Osteoblast (primary cell): ENCODE measurements around the gene GATA5. TPM values are rescaled to one million over a fixed set of nuclear protein-coding genes. Genes with fewer than 3 reads are reported as not detected.

Experiments
- DNase-seq: peaks from one replicate; pipeline ENCODE4 v3.0.0; 2011; ENCODE audit warnings: low spot score, mixed read lengths; ENCODE audit not compliant: insufficient read length; ENCODE audit errors: missing footprints
- H2AFZ ChIP-seq: 2 replicates; pipeline ENCODE4 v1.6.0; 2011; ENCODE audit warnings: mild to moderate bottlenecking, low read length
- H3K27ac ChIP-seq: 2 replicates; pipeline ENCODE4 v1.5.1; 2011; ENCODE audit warnings: mild to moderate bottlenecking, low read depth, low read length, moderate library complexity
- H3K27me3 ChIP-seq: 2 replicates; pipeline ENCODE4 v1.6.0; 2012; ENCODE audit warnings: mild to moderate bottlenecking, control low read depth, inconsistent platforms, low read length, moderate library complexity; ENCODE audit not compliant: insufficient read depth
- H3K36me3 ChIP-seq: 2 replicates; pipeline ENCODE4 v1.5.1; 2011; ENCODE audit warnings: mild to moderate bottlenecking, low read length, control low read depth, moderate library complexity; ENCODE audit not compliant: insufficient read depth
- H3K4me1 ChIP-seq: 2 replicates; pipeline ENCODE4 v1.5.1; 2011; ENCODE audit warnings: mild to moderate bottlenecking, low read length, control low read depth, moderate library complexity; ENCODE audit not compliant: insufficient read depth
- H3K4me2 ChIP-seq: 2 replicates; pipeline ENCODE4 v1.6.0; 2011; ENCODE audit warnings: mild to moderate bottlenecking, low read length; ENCODE audit not compliant: insufficient read depth
- H3K4me3 ChIP-seq: fragments of 200-600 bp; sonication (generic); 3 replicates; pipeline ENCODE4 v1.5.1; 2012; ENCODE audit warnings: mild to moderate bottlenecking, low read length, inconsistent platforms; ENCODE audit not compliant: insufficient read depth
- H3K79me2 ChIP-seq: 2 replicates; pipeline ENCODE4 v1.6.0; 2012; ENCODE audit warnings: mild to moderate bottlenecking, low read length, control low read depth, inconsistent platforms; ENCODE audit not compliant: insufficient read depth
- H3K9me3 ChIP-seq: 2 replicates; pipeline ENCODE4 v1.5.1; 2011; ENCODE audit warnings: low read depth, low read length, control low read depth
- H4K20me1 ChIP-seq: 2 replicates; pipeline ENCODE4 v1.6.0; 2012; ENCODE audit warnings: mild to moderate bottlenecking, low read length, control low read depth; ENCODE audit not compliant: insufficient read depth
- total RNA-seq: library from RNA; depleted of rRNA; stranded (reverse); fragments of >200 nt; gene quantifications from 2 replicates; pipeline ENCODE4 v1.2.3, GENCODE V29; 2012
- TF ChIP-seq, protein P1 (sequence below): IDR thresholded peaks from 2 replicates; pipeline ENCODE4 v1.5.1; 2011; ENCODE audit warnings: mild to moderate bottlenecking, low read depth, low read length, moderate library complexity; ENCODE audit errors: extremely low read depth

GATA5 gene
- total RNA-seq, 1 donor, result not detected

- H3K27ac ChIP-seq, result no peak overlapping the region
- H3K27me3 ChIP-seq, result peaks cover 10% of the 10 kb centered on the region
Measured at GRCh38 chr20:62508641-62509051, 32.9 kb upstream of the GATA5 start.

GRCh38 chr20:62507991-62508640 is 32.3 kb upstream of the GATA5 start:
- no peaks in the 10 kb centered on the region for H3K9me3 ChIP-seq
- H3K27me3 ChIP-seq, result peaks cover 6% of the 10 kb centered on the region
- no peaks in the 10 kb centered on the region for H3K4me1 ChIP-seq
- TF ChIP-seq, protein P1, sequence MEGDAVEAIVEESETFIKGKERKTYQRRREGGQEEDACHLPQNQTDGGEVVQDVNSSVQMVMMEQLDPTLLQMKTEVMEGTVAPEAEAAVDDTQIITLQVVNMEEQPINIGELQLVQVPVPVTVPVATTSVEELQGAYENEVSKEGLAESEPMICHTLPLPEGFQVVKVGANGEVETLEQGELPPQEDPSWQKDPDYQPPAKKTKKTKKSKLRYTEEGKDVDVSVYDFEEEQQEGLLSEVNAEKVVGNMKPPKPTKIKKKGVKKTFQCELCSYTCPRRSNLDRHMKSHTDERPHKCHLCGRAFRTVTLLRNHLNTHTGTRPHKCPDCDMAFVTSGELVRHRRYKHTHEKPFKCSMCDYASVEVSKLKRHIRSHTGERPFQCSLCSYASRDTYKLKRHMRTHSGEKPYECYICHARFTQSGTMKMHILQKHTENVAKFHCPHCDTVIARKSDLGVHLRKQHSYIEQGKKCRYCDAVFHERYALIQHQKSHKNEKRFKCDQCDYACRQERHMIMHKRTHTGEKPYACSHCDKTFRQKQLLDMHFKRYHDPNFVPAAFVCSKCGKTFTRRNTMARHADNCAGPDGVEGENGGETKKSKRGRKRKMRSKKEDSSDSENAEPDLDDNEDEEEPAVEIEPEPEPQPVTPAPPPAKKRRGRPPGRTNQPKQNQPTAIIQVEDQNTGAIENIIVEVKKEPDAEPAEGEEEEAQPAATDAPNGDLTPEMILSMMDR, result no peak
- DNase-seq, result no peak
- H3K27ac ChIP-seq, result no peak overlapping the region
- H4K20me1 ChIP-seq, result no peaks in the 10 kb centered on the region
- no peaks in the 10 kb centered on the region for H3K36me3 ChIP-seq
- no peaks in the 10 kb centered on the region for H3K79me2 ChIP-seq
- H2AFZ ChIP-seq, result no peak overlapping the region
- H3K4me3 ChIP-seq, result no peak overlapping the region
- no peak overlapping the region for H3K4me2 ChIP-seq

More at GRCh38 chr20:62508641-62509051, 32.9 kb upstream of the GATA5 start:
- TF ChIP-seq, protein P1, result no peak
- Histone ChIP-seq H3K4me1 (no peaks in the 10 kb centered on the region), H3K4me2 (no peak overlapping the region), H3K79me2 (no peaks in the 10 kb centered on the region), H3K36me3 (no peaks in the 10 kb centered on the region), H3K4me3 (no peak overlapping the region), H4K20me1 (no peaks in the 10 kb centered on the region), H3K9me3 (no peaks in the 10 kb centered on the region), H2AFZ (no peak overlapping the region)
- no peak for DNase-seq

DNA sequence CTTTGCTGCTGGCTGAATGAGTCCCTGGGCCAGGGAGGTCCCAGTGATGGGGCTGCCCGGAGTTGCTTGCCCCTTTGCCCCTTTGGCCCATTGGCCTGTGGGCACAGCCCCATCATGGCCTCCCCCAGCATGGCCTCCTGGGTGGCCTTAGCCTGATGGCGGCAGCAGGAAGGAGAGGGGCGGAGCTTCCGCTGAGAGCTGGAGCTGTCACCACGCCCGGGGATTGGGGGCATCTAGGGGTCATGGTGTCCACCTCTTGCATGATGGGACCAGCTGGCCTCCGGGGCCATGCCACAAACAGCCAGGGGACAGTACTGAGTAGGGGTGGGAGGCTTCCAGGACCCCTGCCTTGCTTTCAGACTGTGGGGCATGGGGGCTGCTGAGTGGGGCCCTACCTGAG is 31.5 kb upstream of the GATA5 start:
- TF ChIP-seq, protein P1, result no peak
- Histone ChIP-seq H3K4me2 (no peak overlapping the region), H3K27ac (no peak overlapping the region), H3K79me2 (no peaks in the 10 kb centered on the region), H3K36me3 (no peaks in the 10 kb centered on the region), H2AFZ (no peak overlapping the region), H4K20me1 (no peaks in the 10 kb centered on the region), H3K4me3 (no peak overlapping the region), H3K4me1 (no peaks in the 10 kb centered on the region), H3K27me3 (no peaks in the 10 kb centered on the region), H3K9me3 (no peaks in the 10 kb centered on the region)
- no peak for DNase-seq

GRCh38 chr20:62506791-62507190 is 31.0 kb upstream of the GATA5 start:
- H3K4me3 ChIP-seq, result no peak overlapping the region
- no peaks in the 10 kb centered on the region for H3K27me3 ChIP-seq
- no peaks in the 10 kb centered on the region for H4K20me1 ChIP-seq
- H3K4me2 ChIP-seq, result no peak overlapping the region
- H3K4me1 ChIP-seq, result no peaks in the 10 kb centered on the region
- H3K9me3 ChIP-seq, result no peaks in the 10 kb centered on the region
- TF ChIP-seq, protein P1, result no peak
- H2AFZ ChIP-seq, result no peak overlapping the region
- no peak for DNase-seq
- H3K36me3 ChIP-seq, result no peaks in the 10 kb centered on the region
- H3K27ac ChIP-seq, result no peak overlapping the region
- no peaks in the 10 kb centered on the region for H3K79me2 ChIP-seq
